OCI-LY7 (cell line): ENCODE measurements around the gene MAP4K1. TPM values are rescaled to one million over a fixed set of nuclear protein-coding genes. Genes with fewer than 3 reads are reported as not detected.

ENCODE experiments used
- BruUV-seq: library from RNA; stranded (reverse); fragments of 400-500 nt; replicated peaks from 2 replicates; lab custom pipeline; 2021; lab: Mats Ljungman, UMichigan
- CTCF ChIA-PET: fragments of 300-600 bp; sonication (Branson Sonifier 250); formaldehyde crosslinking; loops from one replicate; lab custom pipeline; 2022; ENCODE audit warnings: antibody characterized with exemption; ENCODE audit not compliant: unreplicated experiment; lab: Charles Lee
- POLR2A ChIA-PET: fragments of 300-600 bp; sonication (Branson Sonifier 250); formaldehyde crosslinking; loops from one replicate; lab custom pipeline; 2022; ENCODE audit warnings: antibody characterized with exemption; lab: Charles Lee
- DNase-seq: peaks from one replicate; pipeline ENCODE4 v3.0.0-alpha.2; 2015; ENCODE audit warnings: low spot score
- H2AFZ ChIP-seq: fragments of 200-600 bp; sonication (generic), shearing (Covaris generic); 2 replicates; pipeline ENCODE4 v1.6.1; 2014; ENCODE audit warnings: mild to moderate bottlenecking, antibody characterized with exemption, low read length, moderate library complexity
- H3K27ac ChIP-seq: fragments of 200-600 bp; sonication (generic); 2 replicates; pipeline ENCODE4 v1.5.1; 2014; ENCODE audit warnings: mixed run types, low read depth, mild to moderate bottlenecking, moderate library complexity, low read length, inconsistent platforms; ENCODE audit not compliant: poor library complexity, severe bottlenecking
- H3K36me3 ChIP-seq: fragments of 200-600 bp; sonication (generic); 2 replicates; pipeline ENCODE4 v1.6.1; 2014; ENCODE audit warnings: mild to moderate bottlenecking, antibody characterized with exemption, low read length, moderate library complexity, mixed read lengths; ENCODE audit not compliant: insufficient read depth
- H3K4me1 ChIP-seq: fragments of 200-600 bp; sonication (generic); 2 replicates; pipeline ENCODE4 v1.5.1; 2014; ENCODE audit warnings: mild to moderate bottlenecking, low read length; ENCODE audit not compliant: insufficient read depth, poor library complexity, severe bottlenecking
- H3K4me2 ChIP-seq: fragments of 200-600 bp; sonication (generic); 2 replicates; pipeline ENCODE4 v1.6.1; 2014; ENCODE audit warnings: mild to moderate bottlenecking, low read length
- H3K4me3 ChIP-seq: fragments of 200-600 bp; sonication (generic); 2 replicates; pipeline ENCODE4 v1.5.1; 2014; ENCODE audit warnings: mild to moderate bottlenecking, low read depth, low read length; ENCODE audit not compliant: poor library complexity, severe bottlenecking
- H3K79me2 ChIP-seq: fragments of 200-600 bp; sonication (generic); 2 replicates; pipeline ENCODE4 v1.6.1; 2016; ENCODE audit warnings: low read depth, mild to moderate bottlenecking, low read length, moderate library complexity, mixed read lengths; ENCODE audit not compliant: insufficient read depth
- H3K9me2 ChIP-seq: fragments of 200-600 bp; sonication (generic); 2 replicates; pipeline ENCODE4 v1.6.1; 2016; ENCODE audit warnings: mild to moderate bottlenecking, low read length, mixed read lengths; ENCODE audit not compliant: insufficient read depth
- H3K9me3 ChIP-seq: fragments of 200-600 bp; sonication (generic); 2 replicates; pipeline ENCODE4 v1.6.1; 2014; ENCODE audit warnings: mild to moderate bottlenecking, mixed run types, low read length, mixed read lengths
- H4K20me1 ChIP-seq: fragments of 200-600 bp; sonication (generic); 2 replicates; pipeline ENCODE4 v1.6.1; 2014; ENCODE audit warnings: mild to moderate bottlenecking, antibody characterized with exemption, low read length, moderate library complexity, mixed read lengths; ENCODE audit not compliant: insufficient read depth
- EZH2phosphoT487 ChIP-seq: fragments of 200-600 bp; sonication (generic); IDR thresholded peaks from 2 replicates; pipeline ENCODE4 v1.6.1; 2018; ENCODE audit warnings: low read depth, borderline replicate concordance, mild to moderate bottlenecking, mixed run types, antibody characterized with exemption, low read length, moderate library complexity, mixed read lengths
- intact Hi-C: fragments of 100-400 bp; cut with micrococcal nuclease; formaldehyde crosslinking; loops from one replicate; pipeline ENCODE4 v1.10.0; 2022; ENCODE audit not compliant: unreplicated experiment
- total RNA-seq, 2 experiments: library from RNA; depleted of rRNA in 1 of 2; stranded (reverse); fragments of >200 nt in 1 of 2; shearing (Covaris generic) in 1 of 2; gene quantifications; 2 replicates each; pipeline ENCODE4 v1.2.3, GENCODE V29; 2014 to 2022
- TF ChIP-seq, protein P1 (sequence below): fragments of 200-600 bp; sonication (generic); conservative IDR thresholded peaks from 2 replicates; pipeline ENCODE4 v1.5.1; 2014; ENCODE audit warnings: mild to moderate bottlenecking, antibody characterized with exemption, low read length, moderate library complexity, mixed read lengths

Gene MAP4K1
- total RNA-seq, 2 experiments from 2014 or later = 102 to 331 TPM

DNA sequence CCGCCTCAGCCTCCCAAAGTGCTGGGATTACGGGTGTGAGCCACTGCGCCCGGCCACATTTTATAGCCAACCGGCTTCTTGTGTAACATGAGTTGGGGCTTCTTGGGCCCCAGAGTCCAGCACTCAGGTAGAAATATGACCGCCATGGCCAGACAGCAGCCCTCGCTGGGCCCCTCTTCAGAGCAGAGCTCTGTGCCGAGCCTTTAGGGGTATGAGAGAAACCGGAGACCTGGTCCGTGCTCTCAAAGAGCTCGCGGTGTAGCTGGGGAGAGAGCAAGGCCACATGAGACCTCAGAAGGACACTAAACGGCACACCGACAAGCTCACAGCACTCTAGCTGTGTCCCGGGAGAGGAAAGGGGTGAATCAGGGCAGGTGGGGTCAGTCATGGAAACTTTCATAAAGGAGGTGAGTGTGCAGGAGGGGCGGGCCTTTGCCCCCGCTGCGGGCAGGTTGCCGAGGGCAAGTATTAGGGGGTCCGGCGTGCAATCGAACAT lies 45.5 kb upstream of the MAP4K1 start:
- no peak for TF ChIP-seq EZH2phosphoT487
- TF ChIP-seq, protein P1, sequence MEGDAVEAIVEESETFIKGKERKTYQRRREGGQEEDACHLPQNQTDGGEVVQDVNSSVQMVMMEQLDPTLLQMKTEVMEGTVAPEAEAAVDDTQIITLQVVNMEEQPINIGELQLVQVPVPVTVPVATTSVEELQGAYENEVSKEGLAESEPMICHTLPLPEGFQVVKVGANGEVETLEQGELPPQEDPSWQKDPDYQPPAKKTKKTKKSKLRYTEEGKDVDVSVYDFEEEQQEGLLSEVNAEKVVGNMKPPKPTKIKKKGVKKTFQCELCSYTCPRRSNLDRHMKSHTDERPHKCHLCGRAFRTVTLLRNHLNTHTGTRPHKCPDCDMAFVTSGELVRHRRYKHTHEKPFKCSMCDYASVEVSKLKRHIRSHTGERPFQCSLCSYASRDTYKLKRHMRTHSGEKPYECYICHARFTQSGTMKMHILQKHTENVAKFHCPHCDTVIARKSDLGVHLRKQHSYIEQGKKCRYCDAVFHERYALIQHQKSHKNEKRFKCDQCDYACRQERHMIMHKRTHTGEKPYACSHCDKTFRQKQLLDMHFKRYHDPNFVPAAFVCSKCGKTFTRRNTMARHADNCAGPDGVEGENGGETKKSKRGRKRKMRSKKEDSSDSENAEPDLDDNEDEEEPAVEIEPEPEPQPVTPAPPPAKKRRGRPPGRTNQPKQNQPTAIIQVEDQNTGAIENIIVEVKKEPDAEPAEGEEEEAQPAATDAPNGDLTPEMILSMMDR = no peak
- peaks cover 7% of the 10 kb centered on the region; the same call in 1 of the 2 replicates for H3K36me3 ChIP-seq
- intact Hi-C loops = no loop called here
- no peak overlapping the region for H3K4me3 ChIP-seq
- no TSS peak for BruUV-seq
- peaks cover 44% of the 10 kb centered on the region for H3K4me1 ChIP-seq
- H3K4me2 ChIP-seq = no peak overlapping the region
- H3K9me2 ChIP-seq = no peaks in the 10 kb centered on the region
- CTCF ChIA-PET = no interaction called here
- POLR2A ChIA-PET = interaction anchor here (1.1 kb wide), 1 partner anchor 23 kb away, joined by 4 read pairs; no protein-coding TSS in a partner anchor
- peaks cover 6% of the 10 kb centered on the region; the same call in 1 of the 2 replicates for H4K20me1 ChIP-seq
- peaks cover 49% of the 10 kb centered on the region; the same call in 1 of the 2 replicates for H3K79me2 ChIP-seq
- DNase-seq = no peak
- H3K9me3 ChIP-seq = no peaks in the 10 kb centered on the region
- no peak overlapping the region for H3K27ac ChIP-seq
- no peak overlapping the region for H2AFZ ChIP-seq

DNA sequence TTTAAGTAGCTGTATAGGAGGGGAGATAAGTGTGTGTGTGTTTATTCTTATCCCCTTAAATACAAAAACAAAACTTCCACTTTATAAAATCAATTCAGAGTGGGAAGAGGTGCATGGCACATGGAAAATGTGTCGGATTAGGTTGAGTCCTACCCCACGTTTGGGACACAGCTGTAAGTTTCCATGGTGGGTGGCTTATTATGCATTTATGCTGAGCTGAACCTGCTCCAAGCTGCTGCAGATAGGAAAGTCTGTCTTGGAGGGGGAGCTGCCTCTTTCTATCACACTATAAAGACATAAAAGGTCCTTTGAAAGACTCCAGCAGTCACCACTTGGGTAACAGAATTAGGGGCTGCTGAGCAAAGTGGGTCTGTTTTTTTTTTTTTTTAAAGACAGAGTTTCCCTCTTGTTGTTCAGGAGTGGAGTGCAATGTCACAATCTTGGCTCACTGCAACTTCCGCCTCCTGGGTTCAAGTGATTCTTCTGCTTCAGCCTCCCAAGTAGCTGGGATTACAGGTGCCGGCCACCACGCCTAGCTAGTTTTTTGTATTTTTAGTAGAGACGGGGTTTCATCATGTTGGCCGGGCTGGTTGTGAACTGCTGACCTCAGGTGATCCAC lies 44.9 kb upstream of the MAP4K1 start:
- CTCF ChIA-PET = no interaction called here
- peaks cover 49% of the 10 kb centered on the region; the same call in 1 of the 2 replicates for H3K79me2 ChIP-seq
- no peaks in the 10 kb centered on the region for H3K9me2 ChIP-seq
- no peak overlapping the region for H3K27ac ChIP-seq
- BruUV-seq = no TSS peak
- no peak overlapping the region for H2AFZ ChIP-seq
- POLR2A ChIA-PET = interaction anchor here (0.5 kb wide), 1 partner anchor 428 kb away, joined by 4 read pairs; no protein-coding TSS in a partner anchor
- no peak for DNase-seq
- no peaks in the 10 kb centered on the region for H3K9me3 ChIP-seq
- H3K36me3 ChIP-seq = peaks cover 3% of the 10 kb centered on the region; the same call in 1 of the 2 replicates
- no peak for TF ChIP-seq EZH2phosphoT487
- TF ChIP-seq, protein P1 = no peak
- peaks cover 39% of the 10 kb centered on the region for H3K4me1 ChIP-seq
- intact Hi-C loops = no loop called here
- peaks cover 5% of the 10 kb centered on the region; the same call in 1 of the 2 replicates for H4K20me1 ChIP-seq
- H3K4me2 ChIP-seq = no peak overlapping the region
- H3K4me3 ChIP-seq = no peak overlapping the region

- ChIA-PET CTCF (no interaction called here), POLR2A (interaction anchor here (0.5 kb wide), 1 partner anchor 429 kb away, joined by 4 read pairs; no protein-coding TSS in a partner anchor)
- Histone ChIP-seq H3K9me3 (no peaks in the 10 kb centered on the region), H3K4me3 (no peak overlapping the region), H3K4me2 (no peak overlapping the region), H3K4me1 (peaks cover 36% of the 10 kb centered on the region), H3K27ac (no peak overlapping the region), H3K36me3 (peaks cover 3% of the 10 kb centered on the region; the same call in 1 of the 2 replicates), H3K79me2 (peaks cover 48% of the 10 kb centered on the region; the same call in 1 of the 2 replicates), H4K20me1 (peaks cover 7% of the 10 kb centered on the region; the same call in 1 of the 2 replicates), H3K9me2 (no peaks in the 10 kb centered on the region), H2AFZ (no peak overlapping the region)
- TF ChIP-seq, protein P1 = no peak
- no peak for TF ChIP-seq EZH2phosphoT487
- intact Hi-C loops = no loop called here
- DNase-seq = no peak
- no TSS peak for BruUV-seq
These were observed 44.2 kb upstream of the MAP4K1 start for GRCh38 chr19:38661996-38662395.
